Mesendoderm (in vitro differentiated cells): ENCODE measurements around the gene BFSP1.

Experiments
- DNase-seq: peaks from one replicate; pipeline ENCODE4 v3.0.0; 2013
- H2AK5ac ChIP-seq: 2 replicates; pipeline ENCODE4 v1.6.1; 2013; ENCODE audit warnings: low read length, inconsistent platforms
- H2BK120ac ChIP-seq: 2 replicates; pipeline ENCODE4 v1.6.1; 2013; ENCODE audit warnings: low read depth, mild to moderate bottlenecking, low read length, moderate library complexity, mixed read lengths
- H2BK15ac ChIP-seq: replicated peaks from 2 replicates; pipeline ENCODE4 v1.6.1; 2013; ENCODE audit warnings: low read depth, mild to moderate bottlenecking, moderate library complexity
- H2BK5ac ChIP-seq: 2 replicates; pipeline ENCODE4 v1.6.1; 2013; ENCODE audit warnings: low read length, inconsistent platforms
- H3K18ac ChIP-seq: 2 replicates; pipeline ENCODE4 v1.6.1; 2013; ENCODE audit warnings: mild to moderate bottlenecking, low read length, mixed read lengths
- H3K23ac ChIP-seq: one replicate; pipeline ENCODE4 v1.6.1; 2013; ENCODE audit warnings: low read length
- H3K27ac ChIP-seq: 2 replicates; pipeline ENCODE4 v1.5.1; 2013; ENCODE audit warnings: low read depth, mild to moderate bottlenecking, inconsistent platforms, low read length, moderate library complexity
- H3K27me3 ChIP-seq: 2 replicates; pipeline ENCODE4 v1.6.1; 2013; ENCODE audit warnings: low read length, control low read depth, mild to moderate bottlenecking, inconsistent platforms; ENCODE audit not compliant: insufficient read depth, poor library complexity
- H3K36me3 ChIP-seq: 2 replicates; pipeline ENCODE4 v1.6.1; 2013; ENCODE audit warnings: low read length, inconsistent platforms; ENCODE audit not compliant: control insufficient read depth, insufficient read depth
- H3K4ac ChIP-seq: one replicate; pipeline ENCODE4 v1.6.1; 2013; ENCODE audit warnings: low read depth, mild to moderate bottlenecking, low read length, moderate library complexity
- H3K4me1 ChIP-seq: 2 replicates; pipeline ENCODE4 v1.6.1; 2013; ENCODE audit warnings: low read depth, low read length, inconsistent platforms; ENCODE audit not compliant: control insufficient read depth
- H3K4me2 ChIP-seq: 2 replicates; pipeline ENCODE4 v1.6.1; 2013; ENCODE audit warnings: low read length
- H3K4me3 ChIP-seq: 2 replicates; pipeline ENCODE4 v1.5.1; 2013; ENCODE audit warnings: mild to moderate bottlenecking, low read length
- H3K56ac ChIP-seq: one replicate; pipeline ENCODE4 v1.6.1; 2013; ENCODE audit warnings: low read length
- H3K79me1 ChIP-seq: 2 replicates; pipeline ENCODE4 v1.6.1; 2013; ENCODE audit warnings: low read length, inconsistent platforms
- H3K79me2 ChIP-seq: 2 replicates; pipeline ENCODE4 v1.6.1; 2013; ENCODE audit warnings: mild to moderate bottlenecking, low read length; ENCODE audit not compliant: control insufficient read depth, insufficient read depth
- H3K9ac ChIP-seq: 2 replicates; pipeline ENCODE4 v1.6.1; 2013; ENCODE audit warnings: low read length, inconsistent platforms
- H4K5ac ChIP-seq: one replicate; pipeline ENCODE4 v1.6.1; 2013; ENCODE audit warnings: low read length
- H4K8ac ChIP-seq: one replicate; pipeline ENCODE4 v1.6.1; 2013; ENCODE audit warnings: low read depth, mild to moderate bottlenecking, control low read depth, low read length, moderate library complexity
- WGBS: extraction: QIAGEN DNeasy Blood & Tissue Kit; methylation state at CpG from one replicate; pipeline ENCODE4 v1.1.7; 2013; ENCODE audit warnings: low lambda C conversion rate, missing lambda C conversion rate; ENCODE audit not compliant: insufficient coverage; ENCODE audit errors: extremely low coverage; 5-methylcytosine and 5-hydroxymethylcytosine counted together

Gene BFSP1

GRCh38 chr20:17491041-17491440 is 40.1 kb downstream of the BFSP1 start:
- Histone ChIP-seq H3K18ac (no peak overlapping the region), H2BK120ac (no peak overlapping the region), H3K79me1 (no peaks in the 10 kb centered on the region), H3K56ac (no peak overlapping the region), H3K4me1 (no peaks in the 10 kb centered on the region), H3K4ac (no peak overlapping the region), H2AK5ac (no peak overlapping the region), H2BK15ac (no peak overlapping the region), H3K9ac (no peak overlapping the region), H3K27ac (no peak overlapping the region), H3K79me2 (no peaks in the 10 kb centered on the region), H4K8ac (no peak overlapping the region), H4K5ac (no peak overlapping the region), H3K4me3 (no peak overlapping the region), H3K27me3 (no peaks in the 10 kb centered on the region), H3K36me3 (no peaks in the 10 kb centered on the region), H2BK5ac (no peak overlapping the region), H3K4me2 (no peak overlapping the region), H3K23ac (no peak overlapping the region)
- no peak for DNase-seq
- WGBS, result no CpG with 5 or more reads among the region's 11 CpGs

- Histone ChIP-seq H4K5ac (no peak overlapping the region), H3K4me2 (no peak overlapping the region), H3K4me3 (no peak overlapping the region), H3K27me3 (no peaks in the 10 kb centered on the region), H3K4me1 (no peaks in the 10 kb centered on the region), H2BK120ac (no peak overlapping the region), H3K79me2 (no peaks in the 10 kb centered on the region), H3K23ac (no peak overlapping the region), H2BK5ac (no peak overlapping the region), H3K4ac (no peak overlapping the region), H4K8ac (no peak overlapping the region), H3K79me1 (no peaks in the 10 kb centered on the region), H3K18ac (no peak overlapping the region), H2AK5ac (no peak overlapping the region), H3K56ac (no peak overlapping the region), H3K27ac (no peak overlapping the region), H3K9ac (no peak overlapping the region), H3K36me3 (no peaks in the 10 kb centered on the region), H2BK15ac (no peak overlapping the region)
- DNase-seq, result no peak
- WGBS, result no CpG with 5 or more reads among the region's 7 CpGs
These were observed 40.7 kb downstream of the BFSP1 start for GRCh38 chr20:17490501-17490900.

GRCh38 chr20:17488916-17489600 is 42.1 kb downstream of the BFSP1 start:
- no peaks in the 10 kb centered on the region for H3K79me1 ChIP-seq
- DNase-seq, result no peak

GRCh38 chr20:17485017-17485416 is 46.2 kb downstream of the BFSP1 start:
- Histone ChIP-seq H3K4ac (no peak overlapping the region), H3K4me1 (no peaks in the 10 kb centered on the region), H3K27me3 (no peaks in the 10 kb centered on the region), H2AK5ac (no peak overlapping the region), H2BK15ac (no peak overlapping the region), H3K36me3 (no peaks in the 10 kb centered on the region), H3K79me2 (no peaks in the 10 kb centered on the region), H3K27ac (no peak overlapping the region), H4K8ac (no peak overlapping the region), H3K79me1 (no peaks in the 10 kb centered on the region), H4K5ac (no peak overlapping the region), H3K4me2 (no peak overlapping the region), H3K23ac (no peak overlapping the region), H3K4me3 (no peak overlapping the region), H2BK120ac (no peak overlapping the region), H2BK5ac (no peak overlapping the region), H3K18ac (no peak overlapping the region), H3K56ac (no peak overlapping the region), H3K9ac (no peak overlapping the region)
- DNase-seq, result no peak
- no CpG with 5 or more reads among the region's 2 CpGs for WGBS

More at GRCh38 chr20:17488916-17489600, 42.1 kb downstream of the BFSP1 start:
- H3K27ac ChIP-seq, result no peak overlapping the region
- no peak overlapping the region for H4K8ac ChIP-seq
- H2BK120ac ChIP-seq, result no peak overlapping the region
- no peak overlapping the region for H2AK5ac ChIP-seq
- H2BK5ac ChIP-seq, result no peak overlapping the region
- H3K18ac ChIP-seq, result no peak overlapping the region
- H4K5ac ChIP-seq, result no peak overlapping the region
- H3K4me2 ChIP-seq, result no peak overlapping the region
- H3K4me1 ChIP-seq, result no peaks in the 10 kb centered on the region
- H3K36me3 ChIP-seq, result no peaks in the 10 kb centered on the region
- H3K23ac ChIP-seq, result no peak overlapping the region
- no peak overlapping the region for H3K4ac ChIP-seq
- H3K9ac ChIP-seq, result no peak overlapping the region
- H3K56ac ChIP-seq, result no peak overlapping the region
- no CpG with 5 or more reads among the region's 9 CpGs for WGBS
- no peak overlapping the region for H3K4me3 ChIP-seq
- H3K27me3 ChIP-seq, result no peaks in the 10 kb centered on the region
- H2BK15ac ChIP-seq, result no peak overlapping the region
- no peaks in the 10 kb centered on the region for H3K79me2 ChIP-seq

- H2BK15ac ChIP-seq, result no peak overlapping the region
- no peaks in the 10 kb centered on the region for H3K36me3 ChIP-seq
These were observed 48.6 kb downstream of the BFSP1 start for GRCh38 chr20:17482536-17482935.

DNA sequence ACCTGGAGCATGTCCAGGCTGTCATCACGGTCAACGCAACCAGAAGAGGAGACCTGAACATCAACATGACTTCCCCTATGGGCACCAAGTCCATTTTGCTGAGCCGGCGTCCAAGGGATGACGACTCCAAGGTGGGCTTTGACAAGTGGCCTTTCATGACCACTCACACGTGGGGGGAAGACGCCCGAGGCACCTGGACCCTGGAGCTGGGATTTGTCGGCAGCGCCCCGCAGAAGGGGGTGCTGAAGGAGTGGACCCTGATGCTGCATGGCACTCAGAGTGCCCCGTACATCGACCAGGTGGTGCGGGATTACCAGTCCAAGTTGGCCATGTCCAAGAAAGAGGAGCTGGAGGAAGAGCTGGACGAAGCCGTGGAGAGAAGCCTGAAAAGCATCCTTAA is 49.5 kb downstream of the BFSP1 start:
- H3K27me3 ChIP-seq, result no peaks in the 10 kb centered on the region
- WGBS, result no CpG with 5 or more reads among the region's 16 CpGs
- no peak overlapping the region for H3K23ac ChIP-seq
- H3K36me3 ChIP-seq, result no peaks in the 10 kb centered on the region
- H3K4me2 ChIP-seq, result no peak overlapping the region
- H4K8ac ChIP-seq, result no peak overlapping the region
- no peak overlapping the region for H3K56ac ChIP-seq
- H3K4me1 ChIP-seq, result no peaks in the 10 kb centered on the region
- H3K79me2 ChIP-seq, result no peaks in the 10 kb centered on the region
- H3K27ac ChIP-seq, result no peak overlapping the region
- no peak overlapping the region for H3K9ac ChIP-seq
- no peak for DNase-seq
- H2BK120ac ChIP-seq, result no peak overlapping the region
- H2BK5ac ChIP-seq, result no peak overlapping the region
- no peak overlapping the region for H2BK15ac ChIP-seq
- H3K79me1 ChIP-seq, result no peaks in the 10 kb centered on the region
- no peak overlapping the region for H4K5ac ChIP-seq
- H3K4ac ChIP-seq, result no peak overlapping the region
- H2AK5ac ChIP-seq, result no peak overlapping the region
- H3K4me3 ChIP-seq, result no peak overlapping the region
- no peak overlapping the region for H3K18ac ChIP-seq

More at GRCh38 chr20:17482536-17482935, 48.6 kb downstream of the BFSP1 start:
- Histone ChIP-seq H3K79me2 (no peaks in the 10 kb centered on the region), H3K4me3 (no peak overlapping the region), H4K5ac (no peak overlapping the region), H3K27me3 (no peaks in the 10 kb centered on the region), H3K56ac (no peak overlapping the region), H3K9ac (no peak overlapping the region), H2BK5ac (no peak overlapping the region), H3K27ac (no peak overlapping the region), H3K79me1 (no peaks in the 10 kb centered on the region), H3K4me1 (no peaks in the 10 kb centered on the region), H3K4me2 (no peak overlapping the region), H4K8ac (no peak overlapping the region), H3K23ac (no peak overlapping the region), H3K4ac (no peak overlapping the region), H3K18ac (no peak overlapping the region), H2AK5ac (no peak overlapping the region), H2BK120ac (no peak overlapping the region)
- no CpG with 5 or more reads among the region's 5 CpGs for WGBS
- DNase-seq, result no peak
